ENCODE data around the gene ELOVL2.

The ELOVL2 gene

DNA sequence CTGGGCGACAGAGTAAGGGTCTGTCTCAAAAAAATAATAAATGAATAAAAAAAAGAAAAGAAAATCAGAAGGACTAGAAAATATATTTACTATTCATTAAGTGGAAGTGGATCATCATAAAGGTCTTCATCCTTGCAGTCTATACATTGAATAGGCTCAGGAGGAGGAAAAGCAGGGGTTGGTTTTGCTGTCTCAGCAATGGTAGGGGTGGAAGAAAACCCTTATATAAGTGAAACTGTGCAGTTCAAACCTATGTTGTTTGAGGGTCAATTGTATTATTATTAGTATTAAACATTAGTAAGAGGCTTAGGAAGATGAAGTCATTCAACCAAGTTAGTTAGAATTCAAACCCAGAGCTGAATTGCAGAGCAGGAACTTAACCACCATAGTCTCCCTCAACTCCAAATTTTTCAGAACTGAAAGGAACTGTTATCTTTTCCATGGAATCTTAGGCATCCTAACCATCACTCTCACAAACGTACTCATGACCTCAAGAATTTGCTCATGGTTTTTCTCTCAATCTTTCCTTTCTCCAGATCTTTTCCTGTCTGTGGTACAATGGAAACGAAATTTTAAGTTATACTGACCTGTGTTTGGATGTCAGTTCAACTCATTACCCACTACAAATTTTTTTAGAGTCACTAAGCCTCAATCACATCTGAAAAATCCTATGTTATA is 41.8 kb upstream of the ELOVL2 start:
- TF ChIP-seq, protein P1, sequence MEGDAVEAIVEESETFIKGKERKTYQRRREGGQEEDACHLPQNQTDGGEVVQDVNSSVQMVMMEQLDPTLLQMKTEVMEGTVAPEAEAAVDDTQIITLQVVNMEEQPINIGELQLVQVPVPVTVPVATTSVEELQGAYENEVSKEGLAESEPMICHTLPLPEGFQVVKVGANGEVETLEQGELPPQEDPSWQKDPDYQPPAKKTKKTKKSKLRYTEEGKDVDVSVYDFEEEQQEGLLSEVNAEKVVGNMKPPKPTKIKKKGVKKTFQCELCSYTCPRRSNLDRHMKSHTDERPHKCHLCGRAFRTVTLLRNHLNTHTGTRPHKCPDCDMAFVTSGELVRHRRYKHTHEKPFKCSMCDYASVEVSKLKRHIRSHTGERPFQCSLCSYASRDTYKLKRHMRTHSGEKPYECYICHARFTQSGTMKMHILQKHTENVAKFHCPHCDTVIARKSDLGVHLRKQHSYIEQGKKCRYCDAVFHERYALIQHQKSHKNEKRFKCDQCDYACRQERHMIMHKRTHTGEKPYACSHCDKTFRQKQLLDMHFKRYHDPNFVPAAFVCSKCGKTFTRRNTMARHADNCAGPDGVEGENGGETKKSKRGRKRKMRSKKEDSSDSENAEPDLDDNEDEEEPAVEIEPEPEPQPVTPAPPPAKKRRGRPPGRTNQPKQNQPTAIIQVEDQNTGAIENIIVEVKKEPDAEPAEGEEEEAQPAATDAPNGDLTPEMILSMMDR (IDR thresholded peaks at IDR 0.05; ENCODE audit: unreplicated experiment in 3 of 3), result no peak
- no peaks in the 10 kb centered on the region for H3K9me3 Mint-ChIP-seq
- no peaks in the 10 kb centered on the region for H3K36me3 Mint-ChIP-seq (ENCODE audit: low read depth)
- H3K4me1 Mint-ChIP-seq, result no peaks in the 10 kb centered on the region
- H3K27me3 Mint-ChIP-seq (ENCODE audit: low read depth), result no peaks in the 10 kb centered on the region
- H3K4me3 Mint-ChIP-seq, result no peak overlapping the region
- H3K27ac Mint-ChIP-seq, result no peak overlapping the region

DNA sequence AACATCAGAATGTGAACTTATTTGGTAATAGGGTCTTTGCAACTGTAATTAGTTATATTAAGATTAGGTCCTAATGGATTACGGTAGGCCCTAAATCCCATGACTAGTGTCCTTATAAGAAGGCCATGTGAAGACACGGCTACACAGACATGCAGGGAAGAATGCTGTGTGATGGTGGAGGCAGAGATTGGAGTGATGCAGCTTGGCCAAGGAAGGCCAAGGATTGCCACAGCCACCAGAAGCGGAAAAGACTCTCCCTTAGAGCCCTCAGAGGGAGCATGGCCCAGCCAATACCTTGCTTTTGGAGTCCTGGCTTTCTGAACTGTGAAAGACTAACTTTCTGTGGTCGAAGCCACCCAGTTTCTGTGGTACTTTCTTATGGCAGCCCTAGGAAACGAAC is 39.9 kb upstream of the ELOVL2 start:
- TF ChIP-seq, protein P1 (IDR thresholded peaks at IDR 0.05; ENCODE audit: unreplicated experiment in 3 of 3), result no peak
- no peak overlapping the region for H3K4me3 Mint-ChIP-seq
- no peaks in the 10 kb centered on the region for H3K9me3 Mint-ChIP-seq
- H3K4me1 Mint-ChIP-seq, result no peaks in the 10 kb centered on the region
- no peaks in the 10 kb centered on the region for H3K36me3 Mint-ChIP-seq (ENCODE audit: low read depth)
- H3K27ac Mint-ChIP-seq, result no peak overlapping the region
- no peaks in the 10 kb centered on the region for H3K27me3 Mint-ChIP-seq (ENCODE audit: low read depth)

DNA sequence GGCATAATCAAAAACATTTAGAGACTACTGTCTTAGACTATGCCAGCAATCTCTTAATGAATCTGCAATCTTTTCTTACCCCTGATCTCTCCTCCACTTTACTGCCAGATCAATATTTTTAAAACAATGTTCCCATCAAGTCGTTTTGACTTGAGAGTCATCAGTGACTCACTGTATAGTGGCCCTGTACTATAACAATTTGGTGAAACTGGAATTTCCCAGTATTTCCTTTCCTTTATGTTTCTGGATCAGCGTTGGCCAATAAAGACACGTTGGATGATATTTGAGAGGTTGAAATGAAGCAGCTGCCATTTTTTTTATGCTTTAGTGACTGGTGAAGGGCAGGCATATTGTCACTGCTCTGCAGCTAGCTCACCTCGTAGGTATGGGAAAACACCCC is 39.4 kb upstream of the ELOVL2 start:
- Mint-ChIP-seq H3K27ac (no peak overlapping the region), H3K9me3 (no peaks in the 10 kb centered on the region), H3K36me3 (ENCODE audit: low read depth) (no peaks in the 10 kb centered on the region), H3K27me3 (ENCODE audit: low read depth) (no peaks in the 10 kb centered on the region), H3K4me1 (no peaks in the 10 kb centered on the region), H3K4me3 (no peak overlapping the region)
- TF ChIP-seq, protein P1 (IDR thresholded peaks at IDR 0.05; ENCODE audit: unreplicated experiment in 3 of 3), result no peak

DNA sequence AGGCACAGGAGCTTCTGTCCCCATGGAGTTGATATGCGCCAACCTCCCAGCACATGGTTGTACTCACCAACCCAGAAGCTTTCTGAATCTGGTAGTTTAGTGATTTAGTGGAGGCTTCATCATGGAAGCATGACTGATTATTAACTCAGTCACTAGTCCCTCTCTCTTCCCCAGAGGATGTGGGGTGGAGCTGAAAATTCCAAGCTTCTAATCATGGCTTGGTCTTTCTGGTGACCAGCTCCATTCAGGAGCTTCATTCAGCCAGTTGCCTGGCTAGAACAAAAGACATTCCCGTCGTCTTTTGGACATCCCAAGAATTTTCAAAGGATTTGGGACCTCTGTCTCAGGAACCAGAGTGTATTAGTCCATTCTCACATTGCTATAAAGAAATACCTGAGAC is 36.2 kb upstream of the ELOVL2 start:
- Mint-ChIP-seq H3K9me3 (no peaks in the 10 kb centered on the region), H3K27ac (no peak overlapping the region), H3K4me1 (no peaks in the 10 kb centered on the region), H3K4me3 (no peak overlapping the region), H3K27me3 (ENCODE audit: low read depth) (no peaks in the 10 kb centered on the region), H3K36me3 (ENCODE audit: low read depth) (no peaks in the 10 kb centered on the region)
- TF ChIP-seq, protein P1 (IDR thresholded peaks at IDR 0.05; ENCODE audit: unreplicated experiment in 3 of 3), result no peak

DNA sequence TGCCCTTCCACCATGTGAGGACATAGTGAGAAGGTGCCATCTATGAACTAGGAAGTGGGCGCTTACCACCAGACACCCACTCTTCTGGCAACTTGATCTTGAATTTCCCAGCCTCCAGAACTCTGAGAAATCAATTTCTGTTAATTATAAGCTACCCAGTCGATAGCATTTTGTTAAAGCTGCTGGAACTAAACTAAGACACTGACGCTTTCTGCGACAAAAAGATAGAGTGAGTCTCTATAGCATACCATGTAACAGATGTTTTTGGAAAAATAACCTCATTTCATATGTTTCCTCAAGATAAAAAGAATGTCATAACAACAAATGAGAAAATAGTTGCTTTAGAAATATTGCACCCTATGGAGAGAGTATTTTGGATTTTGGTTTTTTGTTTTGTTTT is 34.2 kb upstream of the ELOVL2 start:
- H3K4me3 Mint-ChIP-seq, result no peak overlapping the region
- H3K9me3 Mint-ChIP-seq, result no peaks in the 10 kb centered on the region
- TF ChIP-seq, protein P1 (IDR thresholded peaks at IDR 0.05; ENCODE audit: unreplicated experiment in 3 of 3), result no peak
- no peaks in the 10 kb centered on the region for H3K4me1 Mint-ChIP-seq
- H3K27me3 Mint-ChIP-seq (ENCODE audit: low read depth), result no peaks in the 10 kb centered on the region
- H3K36me3 Mint-ChIP-seq (ENCODE audit: low read depth), result no peaks in the 10 kb centered on the region
- no peak overlapping the region for H3K27ac Mint-ChIP-seq

DNA sequence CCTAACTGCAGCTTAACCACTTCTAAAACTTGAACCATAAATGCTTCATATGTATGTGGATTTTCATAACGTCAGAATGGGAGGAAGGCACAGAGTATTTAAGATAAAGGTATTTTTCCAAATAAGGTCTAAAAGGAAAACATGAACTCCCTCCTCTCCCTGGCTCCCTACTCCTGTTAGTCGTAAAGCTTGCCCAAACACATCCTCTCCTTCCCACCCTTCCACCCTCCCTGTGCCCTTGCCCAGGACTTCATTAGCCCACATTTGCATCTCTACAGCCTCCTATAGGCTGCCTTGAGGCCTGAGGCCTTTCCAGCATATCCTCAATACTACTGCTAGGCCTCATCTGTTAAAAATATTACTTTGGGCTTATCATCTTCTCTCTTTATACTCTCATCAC is 32.4 kb upstream of the ELOVL2 start:
- Mint-ChIP-seq H3K4me1 (no peaks in the 10 kb centered on the region), H3K9me3 (no peaks in the 10 kb centered on the region), H3K27me3 (ENCODE audit: low read depth) (no peaks in the 10 kb centered on the region), H3K27ac (no peak overlapping the region), H3K4me3 (no peak overlapping the region), H3K36me3 (ENCODE audit: low read depth) (no peaks in the 10 kb centered on the region)
- TF ChIP-seq, protein P1 (IDR thresholded peaks at IDR 0.05; ENCODE audit: unreplicated experiment in 3 of 3), result no peak
